GM18505 (cell line): ENCODE results near the gene SCART1.

Experiments
- ATAC-seq: cut with Tn5 transposase; IDR thresholded peaks from one replicate; pipeline ENCODE4 v1.9.1; 2021; ENCODE audit not compliant: unreplicated experiment
- POLR2A ChIP-seq: IDR thresholded peaks from 4 replicates; pipeline ENCODE4 v1.6.1; 2011; ENCODE audit warnings: borderline replicate concordance; ENCODE audit not compliant: insufficient read depth, insufficient read length; ENCODE audit errors: extremely low read depth

Gene SCART1

GRCh38 chr10:133442191-133442966 lies 11.4 kb upstream of the SCART1 start:
- no peak for TF ChIP-seq POLR2A
- no peak for ATAC-seq

DNA sequence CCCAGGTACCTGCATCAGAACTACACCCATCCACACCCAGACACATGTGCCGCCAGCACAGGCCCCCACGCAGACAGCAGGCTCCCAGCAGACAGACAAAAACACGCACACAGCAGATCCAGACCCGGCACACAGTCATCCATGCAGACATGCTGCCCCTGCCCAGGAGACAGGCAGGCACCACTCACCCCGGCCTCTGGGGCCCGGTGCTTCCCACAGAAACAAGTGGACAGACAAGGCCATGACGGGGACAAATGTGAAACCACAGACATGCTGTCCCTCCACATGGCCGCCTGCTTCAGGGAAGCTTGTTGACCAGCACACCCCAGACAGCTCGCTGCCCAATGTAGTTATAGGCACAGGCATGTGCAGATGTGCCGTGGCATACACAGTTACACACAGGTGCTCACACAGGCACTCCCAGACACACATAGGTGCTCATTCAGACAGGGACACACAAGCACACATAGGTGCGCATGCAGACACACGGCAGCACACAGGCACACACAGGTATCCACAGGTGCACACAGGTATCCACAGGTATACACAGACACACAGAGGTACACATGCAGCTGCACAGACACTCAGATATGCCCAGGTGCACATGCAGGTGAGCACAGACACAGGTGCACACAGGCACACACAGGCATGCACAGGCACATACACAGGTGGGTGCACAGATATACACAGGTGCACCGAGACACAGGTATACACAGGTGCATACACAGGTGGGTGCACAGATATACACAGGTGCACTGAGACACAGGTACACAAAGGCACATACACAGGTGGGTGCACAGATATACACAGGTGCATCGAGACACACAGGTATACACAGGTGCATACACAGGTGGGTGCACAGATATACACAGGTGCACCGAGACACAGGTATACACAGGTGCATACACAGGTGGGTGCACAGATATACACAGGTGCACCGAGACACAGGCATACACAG lies 10.5 kb upstream of the SCART1 start:
- no peak for ATAC-seq
- no peak for TF ChIP-seq POLR2A

- no peak for ATAC-seq
- TF ChIP-seq POLR2A = no peak
Measured at GRCh38 chr10:133444342-133445267, 9.1 kb upstream of the SCART1 start.

DNA sequence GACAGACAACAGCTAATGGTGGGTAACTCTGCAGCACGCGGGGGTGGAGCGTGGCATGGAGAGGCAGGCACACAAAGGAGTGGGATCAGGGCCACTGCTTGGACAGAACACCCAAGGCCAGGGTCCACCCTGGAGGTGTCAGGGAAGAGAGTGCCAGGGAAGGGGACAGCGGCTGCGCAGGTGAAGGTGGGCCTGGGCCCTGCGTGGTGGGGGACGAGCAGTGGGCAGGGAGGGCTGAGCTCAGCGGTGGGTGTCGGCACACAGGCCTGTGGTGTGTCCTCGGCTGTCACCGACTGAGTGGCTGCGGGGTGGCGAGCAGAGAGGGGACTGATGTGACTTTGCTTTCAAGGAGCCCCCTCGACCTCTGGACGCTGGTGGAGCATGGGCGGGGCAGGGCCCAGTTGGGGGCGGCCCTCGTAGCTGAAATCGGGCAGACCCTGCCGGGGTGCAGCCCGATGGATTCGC lies 8.4 kb upstream of the SCART1 start:
- TF ChIP-seq POLR2A = no peak
- ATAC-seq = no peak

- no peak for TF ChIP-seq POLR2A
- ATAC-seq = no peak
Measured at GRCh38 chr10:133445751-133446708, 7.7 kb upstream of the SCART1 start.

DNA sequence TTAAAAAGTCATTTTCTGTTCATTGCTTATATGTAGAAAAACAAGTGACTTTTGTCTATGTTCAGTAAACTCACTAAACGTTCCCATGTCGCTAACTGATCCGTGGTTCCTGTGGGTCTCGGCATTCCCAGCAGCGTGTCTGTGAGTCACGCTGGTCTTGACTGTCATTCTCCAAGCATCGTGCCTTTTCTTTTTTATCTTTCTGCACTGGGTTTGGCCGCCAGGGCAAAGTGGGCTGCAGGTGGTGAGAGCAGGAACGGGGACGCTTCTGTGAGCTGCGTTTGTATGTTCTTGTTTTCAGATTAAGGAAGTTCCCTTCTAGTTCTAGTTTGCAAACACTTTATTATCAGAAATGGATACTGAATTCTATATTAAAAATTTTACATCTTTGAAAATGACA lies 6.8 kb upstream of the SCART1 start:
- ATAC-seq = no peak
- TF ChIP-seq POLR2A = no peak

DNA sequence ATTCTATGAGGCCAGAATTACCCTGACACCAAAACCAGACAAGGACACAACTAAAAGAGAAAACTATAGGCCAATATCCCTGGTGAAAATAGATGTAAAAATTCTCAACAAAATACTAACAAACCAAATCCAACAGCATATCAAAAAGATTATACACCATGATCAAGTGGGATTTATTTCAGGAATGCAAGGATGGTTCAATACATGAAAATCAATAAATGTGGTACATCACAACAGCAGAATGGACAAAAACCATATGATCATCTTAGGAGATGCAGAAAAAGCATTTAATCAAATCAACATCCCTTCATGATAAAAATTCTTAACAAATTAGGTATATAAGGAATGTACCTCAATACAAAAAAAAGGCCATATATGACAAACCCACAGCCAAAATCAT lies 5.6 kb upstream of the SCART1 start:
- ATAC-seq = no peak
- TF ChIP-seq POLR2A = no peak

- ATAC-seq = no peak
Measured at GRCh38 chr10:133451346-133451745, 2.4 kb upstream of the SCART1 start.

DNA sequence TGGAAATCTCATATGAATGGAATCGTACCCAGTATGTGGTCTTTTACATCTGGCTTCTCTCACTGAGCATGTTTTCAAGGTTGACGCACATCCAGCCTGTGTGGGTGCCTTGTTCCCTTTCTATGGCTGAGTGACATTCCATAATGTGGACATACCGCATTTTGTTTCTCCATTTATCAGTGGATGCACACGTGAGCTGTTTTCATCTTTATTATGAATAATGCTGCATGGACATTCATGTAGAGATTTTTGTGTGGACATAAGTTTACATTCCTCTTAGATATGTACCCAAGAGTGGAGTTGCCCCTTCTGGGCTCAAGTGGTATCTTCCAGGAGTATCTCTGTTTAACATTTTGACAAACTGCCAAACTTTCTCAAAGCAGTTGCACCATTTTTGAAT lies 1.3 kb upstream of the SCART1 start:
- no peak for ATAC-seq
- no peak for TF ChIP-seq POLR2A

More at GRCh38 chr10:133451346-133451745, 2.4 kb upstream of the SCART1 start:
- TF ChIP-seq POLR2A = no peak

DNA sequence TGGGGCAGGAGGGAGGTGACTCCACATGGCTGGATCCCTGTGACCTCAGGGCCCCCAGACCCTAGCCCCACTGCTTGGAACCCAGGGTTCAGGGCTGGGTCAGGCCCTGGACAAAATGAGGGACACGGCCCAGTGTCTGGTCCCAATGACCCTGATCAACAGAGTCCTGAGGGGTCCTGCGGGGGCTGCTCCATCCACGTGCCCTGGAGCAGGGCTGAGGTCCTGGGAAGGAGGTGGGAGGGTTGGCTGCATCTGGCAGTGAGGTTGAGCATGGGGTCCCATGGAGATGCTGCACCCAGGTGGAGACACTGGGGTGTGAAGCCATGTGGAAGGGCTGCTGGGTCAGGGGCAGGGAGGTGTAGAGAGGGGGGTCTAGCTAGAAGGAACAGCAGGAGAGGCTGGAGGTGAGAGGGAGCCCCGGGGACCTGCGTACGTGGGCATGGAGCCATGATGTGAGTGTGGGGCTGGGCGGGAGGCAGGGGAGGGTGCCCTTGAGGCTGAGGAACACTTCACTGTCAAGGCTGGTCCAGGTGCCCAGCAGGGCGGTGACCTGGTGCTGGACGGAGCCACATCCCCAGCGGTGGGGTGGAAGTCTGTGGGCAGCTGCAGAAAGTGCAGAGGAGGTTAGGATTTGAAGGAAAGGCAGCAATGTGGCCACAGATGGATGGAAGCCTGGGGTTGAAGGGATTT lies 604 bp downstream of the SCART1 start:
- no peak for TF ChIP-seq POLR2A

GRCh38 chr10:133455196-133455595 lies 1.5 kb downstream of the SCART1 start:
- no peak for ATAC-seq
- TF ChIP-seq POLR2A = no peak

More for the DNA sequence above, 604 bp downstream of the SCART1 start:
- ATAC-seq = no peak
